Measurements from ENCODE around the gene SLC7A5.

DNA sequence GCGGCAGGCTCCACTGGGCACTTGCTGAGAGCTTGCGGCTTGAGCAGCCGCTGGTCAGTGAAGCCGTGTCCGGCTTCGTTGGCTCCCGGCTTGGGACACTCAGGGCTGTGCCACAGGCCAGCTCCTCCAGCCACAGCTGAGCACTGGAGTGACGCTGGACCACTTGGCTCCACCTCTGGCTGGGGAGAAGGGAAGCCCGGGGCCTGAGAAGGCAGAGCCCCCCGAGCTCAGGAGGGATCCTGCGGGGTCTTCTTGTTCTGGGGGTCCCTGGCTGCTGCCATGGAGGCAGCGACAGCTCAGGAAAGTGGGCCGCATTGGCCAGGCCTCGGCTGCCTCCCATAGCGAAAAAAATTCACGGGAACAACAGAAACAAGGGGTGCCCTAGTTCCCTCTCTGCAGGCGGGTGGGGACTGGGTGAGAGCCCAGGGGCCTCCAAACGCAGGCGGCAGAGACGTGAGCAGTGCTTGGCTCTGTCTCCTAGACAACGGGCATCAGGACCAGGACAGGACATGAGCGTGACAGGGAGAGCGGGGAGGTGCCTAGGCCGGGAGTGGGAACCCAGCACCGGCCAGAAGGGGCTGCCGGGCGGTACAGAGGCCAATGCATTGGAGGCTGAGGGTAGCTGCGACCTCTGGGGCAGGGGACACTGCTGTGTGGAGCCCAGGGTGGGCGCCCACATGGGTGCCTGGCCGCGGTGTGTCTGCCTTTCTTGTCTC is 37.7 kb downstream of the SLC7A5 start:
- TF ChIP-seq CTCF (IDR thresholded peaks at IDR 0.05) = no peak
- TF ChIP-seq POLR2A (IDR thresholded peaks at IDR 0.05) = no peak
- TF ChIP-seq POLR2AphosphoS5 (IDR thresholded peaks at IDR 0.05) = no peak
- TF ChIP-seq EP300 (IDR thresholded peaks at IDR 0.05; ENCODE audit: low read depth) = no peak

All from transverse colon (tissue), 4 donors.